H1 (cell line): ENCODE results near the gene RNF182. TPM values are rescaled to one million over a fixed set of nuclear protein-coding genes. Genes with fewer than 3 reads are reported as not detected.

Source experiments
- ATF2 ChIP-seq: IDR thresholded peaks from 2 replicates; pipeline ENCODE4 v1.6.1; 2012; ENCODE audit warnings: low read length, inconsistent platforms
- HDAC2 ChIP-seq, 2 experiments: fragments of 300-600 bp in 1 of 2; sonication (generic) in 1 of 2; IDR thresholded peaks; 2 replicates each; pipeline ENCODE4 v1.6.1; 2011 to 2012; ENCODE audit warnings: low read depth in 2 of 2, low read length in 2 of 2, mild to moderate bottlenecking in 2 of 2, moderate library complexity in 2 of 2, borderline replicate concordance in 1 of 2, inconsistent platforms in 1 of 2
- RAD21 ChIP-seq, 2 experiments: IDR thresholded peaks in 1 of 2; conservative IDR thresholded peaks in 1 of 2; 2 replicates each; pipeline ENCODE4 v1.6.1; 2011; ENCODE audit warnings: low read depth in 2 of 2, low read length in 2 of 2, improper control_type of control experiment in 1 of 2, inconsistent platforms in 1 of 2, mild to moderate bottlenecking in 1 of 2, moderate library complexity in 1 of 2
- SP4 ChIP-seq: IDR thresholded peaks from 2 replicates; pipeline ENCODE4 v1.6.1; 2012; ENCODE audit warnings: low read length, inconsistent platforms
- USF2 ChIP-seq: IDR thresholded peaks from 2 replicates; pipeline ENCODE4 v1.6.1; 2011; ENCODE audit warnings: low read length, improper control_type of control experiment
- polyA plus RNA-seq, 7 experiments: library from polyadenylated mRNA; depleted of rRNA in 3 of 7; stranded (reverse) in 5 of 7; unstranded in 2 of 7; fragments of >200 nt in 5 of 7; fragments of 200-250 nt in 2 of 7; gene quantifications; 1 replicate in 5 of 7; 2 replicates in 1 of 7; 4 replicates in 1 of 7; pipeline versions ENCODE4 v1.2.1 to v1.2.3, GENCODE V29; 2011 to 2013; ENCODE audit warnings: missing spikeins in 2 of 7, mixed read lengths in 2 of 7
- total RNA-seq: library from RNA; stranded (reverse); fragmentation: NEBNext Ultra II Directional; extraction: Animal tissue kit (Norgen Biotek cat#: 25700); gene quantifications from 2 replicates; pipeline ENCODE4 v1.2.1, GENCODE V29; 2021

RNF182 gene
- total and polyA plus RNA-seq, 2 of the 8 experiments (the other 6 are each of a cell fraction or from before 2014, with no cell fraction given): 6.2 to 10.7 TPM

- no peak for TF ChIP-seq ATF2
- TF ChIP-seq HDAC2 (IDR thresholded peaks at IDR 0.05; ENCODE audit: borderline replicate concordance in 1 of 2, low read depth in 2 of 2, low read length in 2 of 2): no peak
- no peak for TF ChIP-seq USF2
- no peak for TF ChIP-seq RAD21 (IDR thresholded peaks at IDR 0.05 in 1 of 2, conservative IDR thresholded peaks at IDR 0.05 in 1 of 2; ENCODE audit: low read depth in 2 of 2, low read length in 2 of 2)
- no peak for TF ChIP-seq SP4
Measured at GRCh38 chr6:13931797-13932402, 7.1 kb downstream of the RNF182 start (continued).
